Left ventricle myocardium inferior (tissue), 1 donor: ENCODE data around the gene CDKN1A. TPM values are rescaled to one million over a fixed set of nuclear protein-coding genes. Genes with fewer than 3 reads are reported as not detected.
A peak's percentile ranks its signal among the peaks of the same experiment; 100 is the strongest.

Source experiments
- DNase-seq: peaks from one replicate; pipeline ENCODE4 v3.0.0-alpha.2; 2020
- H3K27ac ChIP-seq: fragments of 200-600 bp; replicated peaks from 2 replicates; pipeline ENCODE4 v1.8.0; 2021
- H3K27me3 ChIP-seq: fragments of 200-600 bp; 2 replicates; pipeline ENCODE4 v1.8.0; 2021; ENCODE audit warnings: low read depth
- H3K36me3 ChIP-seq: fragments of 200-600 bp; 2 replicates; pipeline ENCODE4 v1.8.0; 2021
- H3K4me1 ChIP-seq: fragments of 200-600 bp; 2 replicates; pipeline ENCODE4 v1.8.0; 2021
- H3K4me3 ChIP-seq: fragments of 200-600 bp; 2 replicates; pipeline ENCODE4 v1.8.0; 2021; ENCODE audit warnings: mild to moderate bottlenecking, moderate library complexity
- H3K9me3 ChIP-seq: fragments of 200-600 bp; replicated peaks from 2 replicates; pipeline ENCODE4 v1.8.0; 2021
- intact Hi-C: fragments of 100-400 bp; cut with micrococcal nuclease; formaldehyde crosslinking; loops from one replicate; pipeline ENCODE4 v1.11.0; 2022
- total RNA-seq: library from RNA; stranded (reverse); fragmentation: NEBNext Ultra II Directional; extraction: Animal tissue kit (Norgen Biotek cat#: 25700); gene quantifications from one replicate; pipeline ENCODE4 v1.2.1, GENCODE V29; 2021
- TF ChIP-seq, protein P1 (sequence below): fragments of 200-600 bp; IDR thresholded peaks from 2 replicates; pipeline ENCODE4 v1.8.0; 2021; ENCODE audit warnings: antibody characterized with exemption, mild to moderate bottlenecking, borderline replicate concordance
- donor health status: DM: no; HTN: yes; CAD: no; lungs with severe emphysema.

CDKN1A gene
- total RNA-seq, 1 donor from 2014 or later: 67.2 TPM

DNA sequence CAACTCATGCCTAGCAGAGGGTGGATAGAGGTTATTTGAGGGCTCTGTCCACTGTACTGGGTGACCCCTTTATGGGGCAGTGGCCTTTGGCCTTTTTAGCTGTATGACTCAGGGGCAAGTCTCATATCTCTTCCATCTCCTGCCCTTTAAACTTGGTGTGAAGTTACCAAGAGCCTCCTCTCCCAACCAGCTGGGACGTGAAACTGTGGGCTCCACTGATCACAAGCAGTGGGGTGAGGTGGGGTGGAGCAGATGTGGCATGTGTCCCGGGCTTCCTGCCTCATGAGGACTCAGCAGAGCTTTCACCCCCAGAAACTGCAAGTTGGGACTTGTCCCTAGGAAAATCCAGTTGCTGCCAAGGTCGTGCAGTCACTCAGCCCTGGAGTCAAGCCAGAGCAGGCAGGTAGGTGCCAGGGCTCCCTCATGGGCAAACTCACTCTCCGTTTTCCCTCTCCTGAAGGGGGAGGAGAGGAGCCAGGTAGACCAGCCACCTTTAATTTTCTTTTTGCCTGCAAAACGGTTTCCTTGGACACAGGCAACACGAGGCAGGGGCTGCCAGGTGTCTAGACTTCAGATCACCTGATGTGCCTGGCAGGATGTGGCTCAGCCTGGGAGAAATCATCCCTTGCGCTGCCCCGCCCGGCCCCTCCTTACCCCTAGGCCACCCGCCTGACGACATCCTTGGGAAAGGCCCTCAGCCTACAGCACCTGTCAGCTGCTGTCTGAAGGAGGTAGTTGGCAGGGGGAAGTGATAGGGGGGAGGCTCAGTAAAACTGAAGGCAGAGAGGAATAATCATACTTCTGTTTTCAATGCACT is 4.0 kb downstream of the CDKN1A start:
- intact Hi-C loops: loop anchor here (5.0 to 10.0 kb wide), 2 partner anchors 55 to 72 kb away; no protein-coding TSS in a partner anchor
- Histone ChIP-seq H3K4me1 (peaks cover 80% of the 10 kb centered on the region), H3K4me3 (peak overlapping the region; percentile 24), H3K9me3 (no peaks in the 10 kb centered on the region), H3K27me3 (no peaks in the 10 kb centered on the region), H3K36me3 (peaks cover 50% of the 10 kb centered on the region), H3K27ac (peak overlapping the region; percentile 58)
- TF ChIP-seq, protein P1, sequence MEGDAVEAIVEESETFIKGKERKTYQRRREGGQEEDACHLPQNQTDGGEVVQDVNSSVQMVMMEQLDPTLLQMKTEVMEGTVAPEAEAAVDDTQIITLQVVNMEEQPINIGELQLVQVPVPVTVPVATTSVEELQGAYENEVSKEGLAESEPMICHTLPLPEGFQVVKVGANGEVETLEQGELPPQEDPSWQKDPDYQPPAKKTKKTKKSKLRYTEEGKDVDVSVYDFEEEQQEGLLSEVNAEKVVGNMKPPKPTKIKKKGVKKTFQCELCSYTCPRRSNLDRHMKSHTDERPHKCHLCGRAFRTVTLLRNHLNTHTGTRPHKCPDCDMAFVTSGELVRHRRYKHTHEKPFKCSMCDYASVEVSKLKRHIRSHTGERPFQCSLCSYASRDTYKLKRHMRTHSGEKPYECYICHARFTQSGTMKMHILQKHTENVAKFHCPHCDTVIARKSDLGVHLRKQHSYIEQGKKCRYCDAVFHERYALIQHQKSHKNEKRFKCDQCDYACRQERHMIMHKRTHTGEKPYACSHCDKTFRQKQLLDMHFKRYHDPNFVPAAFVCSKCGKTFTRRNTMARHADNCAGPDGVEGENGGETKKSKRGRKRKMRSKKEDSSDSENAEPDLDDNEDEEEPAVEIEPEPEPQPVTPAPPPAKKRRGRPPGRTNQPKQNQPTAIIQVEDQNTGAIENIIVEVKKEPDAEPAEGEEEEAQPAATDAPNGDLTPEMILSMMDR: no peak
- DNase-seq: peak; percentile 52

DNA sequence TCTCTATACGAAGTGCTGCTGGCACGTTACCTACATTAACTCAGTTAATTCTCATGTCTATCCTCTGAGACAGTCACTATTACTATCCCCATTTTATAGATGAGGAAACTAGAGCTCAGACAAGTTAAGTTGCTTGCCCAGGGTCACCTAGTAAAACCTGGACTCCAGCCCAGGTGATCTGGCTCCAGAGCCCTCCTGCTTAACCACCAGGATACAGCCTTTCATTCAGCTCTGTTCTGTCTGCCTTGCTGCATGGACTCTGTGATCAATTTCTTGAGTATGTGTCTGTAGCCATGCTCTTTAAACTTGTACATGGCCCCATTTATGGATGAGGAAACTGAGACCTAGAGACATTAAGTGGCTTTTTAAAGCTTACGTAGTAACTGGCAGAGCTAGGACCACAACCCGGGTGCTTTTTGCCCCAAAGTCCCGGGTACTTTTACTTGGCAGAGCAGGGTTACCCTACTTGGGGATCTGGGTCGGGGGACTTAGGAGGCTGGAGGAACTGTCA is 4.7 kb downstream of the CDKN1A start:
- intact Hi-C loops: loop anchor here (5.0 to 10.0 kb wide), 2 partner anchors 56 to 72 kb away; no protein-coding TSS in a partner anchor
- Histone ChIP-seq H3K4me3 (no peak overlapping the region), H3K4me1 (peaks cover 73% of the 10 kb centered on the region), H3K9me3 (no peaks in the 10 kb centered on the region), H3K27ac (peak overlapping the region; percentile 58), H3K36me3 (peaks cover 55% of the 10 kb centered on the region), H3K27me3 (no peaks in the 10 kb centered on the region)
- TF ChIP-seq, protein P1: no peak
- DNase-seq: no peak

- no peak overlapping the region for H3K4me3 ChIP-seq
- intact Hi-C loops: loop anchor here (5.0 to 10.0 kb wide), 2 partner anchors 57 to 71 kb away; no protein-coding TSS in a partner anchor
- H3K4me1 ChIP-seq: peaks cover 68% of the 10 kb centered on the region
- peak overlapping the region; percentile 58 for H3K27ac ChIP-seq
- H3K9me3 ChIP-seq: no peaks in the 10 kb centered on the region
- TF ChIP-seq, protein P1: no peak
- no peaks in the 10 kb centered on the region for H3K27me3 ChIP-seq
- DNase-seq: no peak
- H3K36me3 ChIP-seq: peaks cover 55% of the 10 kb centered on the region
These were observed 5.3 kb downstream of the CDKN1A start for GRCh38 chr6:36683656-36684446.

DNA sequence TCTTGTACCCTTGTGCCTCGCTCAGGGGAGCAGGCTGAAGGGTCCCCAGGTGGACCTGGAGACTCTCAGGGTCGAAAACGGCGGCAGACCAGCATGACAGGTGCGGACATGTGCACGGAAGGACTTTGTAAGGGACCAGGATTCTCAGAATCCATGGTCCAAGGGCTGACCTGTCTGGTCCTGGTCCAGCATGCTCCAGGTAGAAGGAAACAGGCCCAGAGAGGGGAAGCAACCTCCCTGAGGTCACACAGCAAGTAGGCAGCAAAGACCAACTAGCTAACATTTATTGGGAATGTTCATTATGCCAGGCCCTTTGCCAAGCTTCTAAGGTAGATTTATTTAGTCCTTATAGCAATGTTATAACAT is 5.9 kb downstream of the CDKN1A start:
- Histone ChIP-seq H3K36me3 (peaks cover 55% of the 10 kb centered on the region), H3K9me3 (no peaks in the 10 kb centered on the region), H3K27me3 (no peaks in the 10 kb centered on the region), H3K4me1 (peaks cover 62% of the 10 kb centered on the region), H3K4me3 (no peak overlapping the region), H3K27ac (no peak overlapping the region)
- intact Hi-C loops: loop anchor here (5.0 to 10.0 kb wide), 2 partner anchors 57 to 70 kb away; no protein-coding TSS in a partner anchor
- TF ChIP-seq, protein P1: no peak
- no peak for DNase-seq

- Histone ChIP-seq H3K9me3 (no peaks in the 10 kb centered on the region), H3K27ac (peak overlapping the region; percentile 16), H3K4me1 (peaks cover 56% of the 10 kb centered on the region), H3K4me3 (no peak overlapping the region), H3K27me3 (no peaks in the 10 kb centered on the region), H3K36me3 (peaks cover 55% of the 10 kb centered on the region)
- TF ChIP-seq, protein P1: no peak
- DNase-seq: no peak
- intact Hi-C loops: loop anchor here (10.0 kb wide), 1 partner anchor 69 kb away; no protein-coding TSS in a partner anchor
These were observed 6.8 kb downstream of the CDKN1A start for GRCh38 chr6:36685166-36685924.
